Measurements from ENCODE around the gene SFXN3. TPM values are rescaled to one million over a fixed set of nuclear protein-coding genes. Genes with fewer than 3 reads are reported as not detected.
A peak's percentile ranks its signal among the peaks of the same experiment; 100 is the strongest.

Gene SFXN3
- total RNA-seq, 1 donor from 2014 or later: 5.2 TPM

DNA sequence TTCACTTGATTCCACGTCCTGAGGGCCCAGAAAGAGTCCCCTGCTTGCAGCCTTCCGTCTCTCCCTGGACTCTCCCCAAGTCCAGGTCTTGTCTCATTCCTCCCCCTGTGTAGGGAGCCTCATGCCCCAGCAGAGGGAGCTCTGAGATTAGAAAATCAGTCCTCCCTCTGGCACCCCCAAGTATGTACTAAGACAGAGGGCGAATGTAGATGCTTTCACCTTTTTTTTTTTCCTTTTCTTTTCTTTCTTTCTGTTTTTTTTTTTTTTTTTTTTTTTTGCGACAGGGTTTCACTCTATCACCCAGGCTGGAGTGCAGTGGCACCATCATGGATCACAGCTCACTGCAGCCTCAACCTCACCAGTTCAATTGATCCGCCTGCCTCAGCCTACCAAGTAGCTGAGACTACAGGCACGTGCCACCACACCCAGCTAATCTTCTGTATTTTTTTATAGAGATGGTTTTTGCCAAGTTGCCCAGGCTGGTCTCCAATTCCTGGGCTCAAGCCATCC, 10.3 kb downstream of the SFXN3 start:
- Mint-ChIP-seq H3K27ac (ENCODE audit: unreplicated experiment) (no peak overlapping the region), H3K27me3 (ENCODE audit: unreplicated experiment) (peaks cover 12% of the 10 kb centered on the region), H3K4me1 (ENCODE audit: low read depth, unreplicated experiment) (peaks cover 13% of the 10 kb centered on the region), H3K36me3 (ENCODE audit: unreplicated experiment) (peaks cover 7% of the 10 kb centered on the region), H3K9me3 (ENCODE audit: unreplicated experiment) (peaks cover 6% of the 10 kb centered on the region), H3K4me3 (ENCODE audit: unreplicated experiment) (no peak overlapping the region)
- peak; percentile 83 for DNase-seq
- TF ChIP-seq CTCF (IDR thresholded peaks at IDR 0.05; ENCODE audit: partially characterized antibody, unreplicated experiment): peak; percentile 74

GRCh38 chr10:101042118-101042517, 11.1 kb downstream of the SFXN3 start:
- peaks cover 16% of the 10 kb centered on the region for H3K27me3 Mint-ChIP-seq (ENCODE audit: unreplicated experiment)
- peak overlapping the region; percentile 98 for H3K4me3 Mint-ChIP-seq (ENCODE audit: unreplicated experiment)
- peaks cover 6% of the 10 kb centered on the region for H3K9me3 Mint-ChIP-seq (ENCODE audit: unreplicated experiment)
- H3K4me1 Mint-ChIP-seq (ENCODE audit: low read depth, unreplicated experiment): peaks cover 17% of the 10 kb centered on the region
- peaks cover 7% of the 10 kb centered on the region for H3K36me3 Mint-ChIP-seq (ENCODE audit: unreplicated experiment)
- TF ChIP-seq CTCF (IDR thresholded peaks at IDR 0.05; ENCODE audit: partially characterized antibody, unreplicated experiment): no peak
- no peak for DNase-seq
- peak overlapping the region; percentile 95 for H3K27ac Mint-ChIP-seq (ENCODE audit: unreplicated experiment)

GRCh38 chr10:101042667-101043362, 11.8 kb downstream of the SFXN3 start:
- peak overlapping the region; percentile 98 for H3K4me3 Mint-ChIP-seq (ENCODE audit: unreplicated experiment)
- no peak for TF ChIP-seq CTCF (IDR thresholded peaks at IDR 0.05; ENCODE audit: partially characterized antibody, unreplicated experiment)
- peaks cover 16% of the 10 kb centered on the region for H3K27me3 Mint-ChIP-seq (ENCODE audit: unreplicated experiment)
- peaks cover 4% of the 10 kb centered on the region for H3K36me3 Mint-ChIP-seq (ENCODE audit: unreplicated experiment)
- peaks cover 5% of the 10 kb centered on the region for H3K9me3 Mint-ChIP-seq (ENCODE audit: unreplicated experiment)
- H3K27ac Mint-ChIP-seq (ENCODE audit: unreplicated experiment): peak overlapping the region; percentile 95
- peak; percentile 92 for DNase-seq
- H3K4me1 Mint-ChIP-seq (ENCODE audit: low read depth, unreplicated experiment): peaks cover 18% of the 10 kb centered on the region

DNA sequence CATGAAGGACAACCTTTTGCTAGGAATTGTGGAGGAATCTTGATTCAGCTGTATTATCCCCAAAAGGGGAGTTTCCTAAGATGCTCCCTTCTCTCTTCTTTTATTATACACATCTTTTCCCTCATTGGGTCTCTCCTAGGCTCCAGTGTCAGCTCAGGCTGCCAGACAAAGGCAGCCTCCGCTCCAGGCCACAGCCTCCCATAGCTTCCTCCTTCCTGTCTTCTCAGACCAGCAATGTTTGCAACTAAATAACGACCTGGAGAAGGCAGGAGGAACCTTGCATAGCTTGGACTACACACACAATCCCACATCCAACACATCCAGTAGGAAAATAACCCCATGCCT, 12.3 kb downstream of the SFXN3 start:
- H3K9me3 Mint-ChIP-seq (ENCODE audit: unreplicated experiment): peaks cover 4% of the 10 kb centered on the region
- H3K36me3 Mint-ChIP-seq (ENCODE audit: unreplicated experiment): no peaks in the 10 kb centered on the region
- DNase-seq: no peak
- TF ChIP-seq CTCF (IDR thresholded peaks at IDR 0.05; ENCODE audit: partially characterized antibody, unreplicated experiment): no peak
- H3K27me3 Mint-ChIP-seq (ENCODE audit: unreplicated experiment): peaks cover 16% of the 10 kb centered on the region
- peak overlapping the region; percentile 98 for H3K4me3 Mint-ChIP-seq (ENCODE audit: unreplicated experiment)
- peaks cover 15% of the 10 kb centered on the region for H3K4me1 Mint-ChIP-seq (ENCODE audit: low read depth, unreplicated experiment)
- peak overlapping the region; percentile 95 for H3K27ac Mint-ChIP-seq (ENCODE audit: unreplicated experiment)

DNA sequence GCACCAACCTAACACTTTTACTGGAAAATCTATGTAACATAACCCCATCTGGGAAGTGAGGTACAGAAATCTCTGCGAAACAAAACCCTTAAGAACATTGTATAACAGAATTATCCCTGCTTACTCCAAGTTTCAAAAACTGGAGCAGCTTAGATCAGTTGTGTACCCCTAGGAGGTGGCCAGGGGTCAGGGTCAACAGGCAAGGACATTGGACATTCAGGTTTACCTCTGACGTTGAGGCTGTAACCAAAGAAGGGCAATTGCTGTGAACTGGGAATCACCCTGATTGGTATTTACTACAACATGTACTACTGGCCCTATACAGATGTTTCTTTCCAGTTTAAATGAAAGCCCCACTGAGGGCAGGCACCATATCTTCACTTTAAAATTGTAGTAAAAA, 13.1 kb downstream of the SFXN3 start:
- H3K4me3 Mint-ChIP-seq (ENCODE audit: unreplicated experiment): no peak overlapping the region
- peaks cover 19% of the 10 kb centered on the region for H3K27me3 Mint-ChIP-seq (ENCODE audit: unreplicated experiment)
- H3K27ac Mint-ChIP-seq (ENCODE audit: unreplicated experiment): no peak overlapping the region
- no peak for DNase-seq
- peaks cover 4% of the 10 kb centered on the region for H3K9me3 Mint-ChIP-seq (ENCODE audit: unreplicated experiment)
- H3K4me1 Mint-ChIP-seq (ENCODE audit: low read depth, unreplicated experiment): peaks cover 22% of the 10 kb centered on the region
- no peaks in the 10 kb centered on the region for H3K36me3 Mint-ChIP-seq (ENCODE audit: unreplicated experiment)
- TF ChIP-seq CTCF (IDR thresholded peaks at IDR 0.05; ENCODE audit: partially characterized antibody, unreplicated experiment): no peak

Measured in glutamatergic neuron (in vitro differentiated cells).